Coronary artery (tissue), 2 donors: ENCODE data around the gene TK2.
"Not testable (repeated sequence)": the region's sequence is repeated elsewhere in the genome, so short reads cannot be mapped to it uniquely, and the experiment has no call there.

Experiments used
- DNase-seq: peaks from one replicate; pipeline ENCODE4 v3.0.0-alpha.2; 2017; ENCODE audit warnings: low spot score
- H3K27ac ChIP-seq, 2 donors: fragments of 200-600 bp; sonication (generic); one replicate each; pipeline ENCODE4 v1.5.1; 2016 to 2019
- H3K4me3 ChIP-seq: fragments of 200-600 bp; sonication (generic); 2 replicates; pipeline ENCODE4 v1.5.1; 2016; ENCODE audit warnings: mild to moderate bottlenecking, moderate library complexity
- CTCF ChIP-seq: fragments of 200-600 bp; sonication (generic); IDR thresholded peaks from one replicate; pipeline ENCODE4 v1.5.1; 2019; ENCODE audit warnings: antibody characterized with exemption

Gene TK2

GRCh38 chr16:66572356-66572755 lies 22.4 kb upstream of the TK2 start:
- Histone ChIP-seq H3K27ac (no peak overlapping the region), H3K4me3 (no peak overlapping the region)
- TF ChIP-seq CTCF = no peak
- DNase-seq = no peak

GRCh38 chr16:66569827-66570405 lies 20.0 kb upstream of the TK2 start:
- TF ChIP-seq CTCF = no peak
- Histone ChIP-seq H3K4me3 (no peak overlapping the region), H3K27ac (no peak overlapping the region)
- DNase-seq = no peak

- H3K27ac ChIP-seq = no peak overlapping the region
- H3K4me3 ChIP-seq = no peak overlapping the region
- no peak for DNase-seq
- no peak for TF ChIP-seq CTCF
These were observed 19.2 kb upstream of the TK2 start for GRCh38 chr16:66569131-66569530.

GRCh38 chr16:66568355-66568754 lies 18.4 kb upstream of the TK2 start:
- Histone ChIP-seq H3K4me3 (no peak overlapping the region), H3K27ac (no peak overlapping the region)
- no peak for TF ChIP-seq CTCF
- DNase-seq = no peak

- DNase-seq, H3K4me3 ChIP-seq, H3K27ac ChIP-seq: not testable (repeated sequence)
These were observed 17.3 kb upstream of the TK2 start for GRCh38 chr16:66567270-66567669.

- H3K27ac ChIP-seq = no peak within 1 kb of the TSS
- DNase-seq = no peak
- TF ChIP-seq CTCF = no peak
- no peak within 1 kb of the TSS for H3K4me3 ChIP-seq
These were observed 16.4 kb upstream of the TK2 start, which contains the start of gene CMTM1 for GRCh38 chr16:66566051-66566901. Gene CMTM1 (plus strand): TSS chr16:66566439. CDS start chr16:66566514, 75 bp downstream.

GRCh38 chr16:66563574-66564334 lies 13.8 kb upstream of the TK2 start:
- no peak overlapping the region for H3K4me3 ChIP-seq
- TF ChIP-seq CTCF = no peak
- DNase-seq = no peak
- no peak overlapping the region for H3K27ac ChIP-seq
